Caco-2 (cell line): ENCODE data around the gene EXD3. TPM values are rescaled to one million over a fixed set of nuclear protein-coding genes. Genes with fewer than 3 reads are reported as not detected.
"Not testable (repeated sequence)": the region's sequence is repeated elsewhere in the genome, so short reads cannot be mapped to it uniquely, and the experiment has no call there.

Source experiments
- BruUV-seq: library from RNA; stranded (reverse); fragments of 400-500 nt; replicated peaks from 2 replicates; lab custom pipeline; 2021; lab: Mats Ljungman, UMichigan
- CTCF ChIA-PET: fragments of 300-600 bp; sonication (Branson Sonifier 250); formaldehyde crosslinking; loops from one replicate; lab custom pipeline; 2022; ENCODE audit warnings: antibody characterized with exemption; lab: Charles Lee
- POLR2A ChIA-PET: fragments of 300-600 bp; sonication (Branson Sonifier 250); formaldehyde crosslinking; loops from one replicate; lab custom pipeline; 2022; ENCODE audit warnings: antibody characterized with exemption; lab: Charles Lee
- DNase-seq, 2 experiments: peaks; one replicate each; pipeline versions ENCODE4 v3.0.0 to v3.0.0-alpha.2; 2020 to 2022
- H3K27me3 ChIP-seq: replicated peaks from 2 replicates; pipeline ENCODE4 v1.6.0; 2011; ENCODE audit warnings: low read length; ENCODE audit not compliant: control insufficient read depth, insufficient read depth
- H3K36me3 ChIP-seq: 2 replicates; pipeline ENCODE4 v1.5.1; 2011; ENCODE audit warnings: low read length; ENCODE audit not compliant: control insufficient read depth, insufficient read depth
- H3K4me1 ChIP-seq: fragments of 250-450 bp; sonication (Bioruptor Pico); 2 replicates; pipeline ENCODE4 v1.5.1; 2020; ENCODE audit warnings: mild to moderate bottlenecking
- H3K4me3 ChIP-seq: 2 replicates; pipeline ENCODE4 v1.5.1; 2011; ENCODE audit warnings: low read depth, mild to moderate bottlenecking, control low read depth, low read length
- H3K9me3 ChIP-seq: fragments of 250-450 bp; sonication (Bioruptor Pico); 2 replicates; pipeline ENCODE4 v1.5.1; 2020; ENCODE audit warnings: mild to moderate bottlenecking, moderate library complexity
- H3K27ac Mint-ChIP-seq: one replicate; pipeline ENCODE4 v1.8.0; 2022; ENCODE audit warnings: mixed read lengths; ENCODE audit not compliant: unreplicated experiment
- H3K27me3 Mint-ChIP-seq: one replicate; pipeline ENCODE4 v1.8.0; 2022; ENCODE audit warnings: mixed read lengths; ENCODE audit not compliant: insufficient read depth, unreplicated experiment
- H3K36me3 Mint-ChIP-seq: one replicate; pipeline ENCODE4 v1.8.0; 2022; ENCODE audit warnings: mild to moderate bottlenecking, mixed read lengths; ENCODE audit not compliant: insufficient read depth, unreplicated experiment
- H3K4me1 Mint-ChIP-seq: one replicate; pipeline ENCODE4 v1.8.0; 2022; ENCODE audit warnings: low read depth, mixed read lengths; ENCODE audit not compliant: unreplicated experiment
- H3K4me3 Mint-ChIP-seq: one replicate; pipeline ENCODE4 v1.8.0; 2022; ENCODE audit warnings: mild to moderate bottlenecking, moderate library complexity, mixed read lengths; ENCODE audit not compliant: unreplicated experiment
- H3K9me3 Mint-ChIP-seq: one replicate; pipeline ENCODE4 v1.8.0; 2022; ENCODE audit warnings: mixed read lengths; ENCODE audit not compliant: unreplicated experiment
- intact Hi-C: fragments of 100-400 bp; cut with micrococcal nuclease; formaldehyde crosslinking; loops from one replicate; pipeline ENCODE4 v1.10.0; 2022; ENCODE audit not compliant: unreplicated experiment
- total RNA-seq: library from RNA; stranded (reverse); gene quantifications from 2 replicates; pipeline ENCODE4 v1.2.3, GENCODE V29; 2022
- TF ChIP-seq, protein P1 (sequence below), 2 experiments: fragments of 200-600 bp in 1 of 2; IDR thresholded peaks; 1 replicate in 1 of 2; 2 replicates in 1 of 2; pipeline versions ENCODE4 v1.5.1 to v1.8.0; 2011 to 2022; ENCODE audit warnings: antibody characterized with exemption in 1 of 2, control low read depth in 1 of 2, inconsistent platforms in 1 of 2, low read depth in 1 of 2, low read length in 1 of 2, mild to moderate bottlenecking in 1 of 2, moderate library complexity in 1 of 2; ENCODE audit not compliant: insufficient read depth in 1 of 2, severe bottlenecking in 1 of 2, unreplicated experiment in 1 of 2

EXD3 gene
- total RNA-seq, 1 experiment from 2014 or later, result 10.9 TPM

DNA sequence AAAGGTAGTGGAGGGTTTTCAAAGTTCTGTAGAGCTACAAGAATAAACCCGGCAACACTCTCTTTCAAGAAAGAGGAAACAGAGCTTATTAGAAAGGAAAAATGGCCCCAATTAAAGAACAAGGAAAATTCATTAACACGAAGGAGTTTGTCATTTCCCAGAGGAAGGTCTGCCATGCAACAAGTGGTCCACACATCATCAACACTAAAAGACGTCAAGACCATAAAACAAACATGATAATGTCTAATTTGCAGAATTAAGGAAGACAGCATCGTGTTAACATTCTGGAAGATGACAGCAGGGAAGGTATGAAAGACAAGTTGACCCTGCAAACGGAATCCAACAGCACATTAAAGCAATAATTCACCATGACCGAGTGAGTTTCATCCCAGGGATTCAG, 92.3 kb downstream of the EXD3 start:
- Mint-ChIP-seq H3K9me3 (no peaks in the 10 kb centered on the region), H3K36me3 (no peaks in the 10 kb centered on the region), H3K27ac (no peak overlapping the region), H3K4me1 (no peaks in the 10 kb centered on the region), H3K4me3 (no peak overlapping the region), H3K27me3 (no peaks in the 10 kb centered on the region)
- H3K27me3 ChIP-seq, result no peaks in the 10 kb centered on the region
- TF ChIP-seq, protein P1, sequence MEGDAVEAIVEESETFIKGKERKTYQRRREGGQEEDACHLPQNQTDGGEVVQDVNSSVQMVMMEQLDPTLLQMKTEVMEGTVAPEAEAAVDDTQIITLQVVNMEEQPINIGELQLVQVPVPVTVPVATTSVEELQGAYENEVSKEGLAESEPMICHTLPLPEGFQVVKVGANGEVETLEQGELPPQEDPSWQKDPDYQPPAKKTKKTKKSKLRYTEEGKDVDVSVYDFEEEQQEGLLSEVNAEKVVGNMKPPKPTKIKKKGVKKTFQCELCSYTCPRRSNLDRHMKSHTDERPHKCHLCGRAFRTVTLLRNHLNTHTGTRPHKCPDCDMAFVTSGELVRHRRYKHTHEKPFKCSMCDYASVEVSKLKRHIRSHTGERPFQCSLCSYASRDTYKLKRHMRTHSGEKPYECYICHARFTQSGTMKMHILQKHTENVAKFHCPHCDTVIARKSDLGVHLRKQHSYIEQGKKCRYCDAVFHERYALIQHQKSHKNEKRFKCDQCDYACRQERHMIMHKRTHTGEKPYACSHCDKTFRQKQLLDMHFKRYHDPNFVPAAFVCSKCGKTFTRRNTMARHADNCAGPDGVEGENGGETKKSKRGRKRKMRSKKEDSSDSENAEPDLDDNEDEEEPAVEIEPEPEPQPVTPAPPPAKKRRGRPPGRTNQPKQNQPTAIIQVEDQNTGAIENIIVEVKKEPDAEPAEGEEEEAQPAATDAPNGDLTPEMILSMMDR (IDR thresholded peaks at IDR 0.05; ENCODE audit: insufficient read depth in 1 of 2, low read depth in 1 of 2, low read length in 1 of 2, severe bottlenecking in 1 of 2, unreplicated experiment in 1 of 2), result no peak
- no peaks in the 10 kb centered on the region for H3K36me3 ChIP-seq
- DNase-seq, result no peak
- H3K4me1 ChIP-seq, result no peaks in the 10 kb centered on the region
- no peaks in the 10 kb centered on the region for H3K9me3 ChIP-seq
- no TSS peak for BruUV-seq
- no peak overlapping the region for H3K4me3 ChIP-seq
- CTCF ChIA-PET, result interaction anchor here (0.6 kb wide), 1 partner anchor 35 kb away, joined by 4 read pairs; no protein-coding TSS in a partner anchor
- intact Hi-C loops, result no loop called here
- POLR2A ChIA-PET, result no interaction called here

DNA sequence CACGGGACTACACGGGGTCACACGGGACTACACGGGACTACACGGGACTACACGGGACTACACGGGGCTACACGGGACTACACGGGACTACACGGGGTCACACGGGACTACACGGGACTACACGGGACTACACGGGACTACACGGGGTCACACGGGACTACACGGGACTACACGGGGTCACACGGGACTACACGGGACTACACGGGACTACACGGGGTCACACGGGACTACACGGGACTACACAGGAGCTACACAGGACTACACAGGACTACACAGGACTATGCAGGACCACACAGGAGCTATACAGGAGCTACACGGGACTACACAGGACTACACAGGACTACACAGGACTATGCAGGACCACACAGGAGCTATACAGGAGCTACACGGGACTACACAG, 93.4 kb downstream of the EXD3 start:
- intact Hi-C loops, DNase-seq, H3K4me3 ChIP-seq, H3K36me3 ChIP-seq, CTCF ChIA-PET, H3K9me3 ChIP-seq, H3K4me3 Mint-ChIP-seq, H3K4me1 Mint-ChIP-seq, H3K4me1 ChIP-seq, BruUV-seq, H3K36me3 Mint-ChIP-seq, H3K9me3 Mint-ChIP-seq, H3K27me3 Mint-ChIP-seq, POLR2A ChIA-PET, H3K27me3 ChIP-seq, H3K27ac Mint-ChIP-seq: not testable (repeated sequence)

DNA sequence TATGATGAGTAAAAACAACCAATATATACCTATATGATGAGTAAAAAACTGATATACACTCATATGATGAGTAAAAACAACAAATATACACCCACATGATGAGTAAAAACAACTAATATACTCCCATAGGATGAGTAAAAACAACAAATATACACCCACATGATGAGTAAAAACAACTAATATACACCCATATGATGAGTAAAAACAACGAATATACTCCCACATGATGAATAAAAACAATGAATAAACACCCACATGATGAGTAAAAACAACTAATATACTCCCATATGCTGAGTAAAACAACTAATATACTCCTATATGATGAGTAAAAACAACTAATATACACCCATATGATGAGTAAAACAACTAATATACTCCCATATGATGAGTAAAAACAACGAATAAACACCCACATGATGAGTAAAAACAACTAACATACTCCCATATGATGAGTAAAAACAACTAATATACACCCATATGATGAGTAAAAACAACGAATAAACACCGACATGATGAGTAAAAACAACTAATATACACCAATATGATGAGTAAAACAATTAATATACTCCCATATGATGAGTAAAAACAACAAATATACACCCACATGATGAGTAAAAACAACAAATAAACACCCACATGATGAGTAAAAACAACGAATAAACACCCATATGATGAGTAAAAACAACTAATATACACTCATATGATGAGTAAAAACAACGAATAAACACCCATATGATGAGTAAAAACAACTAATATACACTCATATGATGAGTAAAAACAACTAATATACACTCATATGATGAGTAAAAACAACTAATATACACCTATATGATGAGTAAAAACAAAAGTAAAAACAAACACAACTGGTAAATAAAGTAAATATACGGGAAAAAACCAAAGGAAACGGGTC, 95.1 kb downstream of the EXD3 start:
- not testable (repeated sequence) for H3K4me3 Mint-ChIP-seq

DNA sequence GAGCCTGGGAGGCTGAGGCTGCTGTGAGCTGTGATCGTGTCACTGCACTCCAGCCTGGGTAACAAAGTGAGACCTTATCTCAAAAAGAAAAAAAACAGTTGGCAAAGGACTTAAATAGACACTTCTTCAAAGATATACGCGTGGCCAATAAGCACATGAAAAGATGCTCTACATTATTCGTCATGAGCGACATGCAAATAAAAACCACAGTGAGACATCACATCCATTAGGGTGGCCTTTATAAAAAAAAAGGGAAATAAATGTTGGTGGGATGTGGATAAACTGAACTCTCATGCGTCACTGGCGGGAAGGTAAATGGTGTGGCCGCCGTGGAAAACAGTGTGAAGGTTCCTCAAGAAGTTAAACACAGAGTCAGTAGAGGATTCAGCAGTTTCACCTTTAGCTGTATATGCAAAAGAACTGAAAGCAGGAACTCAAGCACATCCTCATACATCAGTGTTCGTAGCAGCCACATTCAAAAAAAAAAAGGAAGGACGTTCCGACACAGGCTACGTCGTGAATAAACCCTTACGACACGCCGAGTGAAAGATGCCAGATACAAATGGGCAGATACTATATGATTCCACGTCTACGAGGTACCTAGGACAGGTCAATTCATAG, 96.4 kb downstream of the EXD3 start:
- DNase-seq, result no peak
- TF ChIP-seq, protein P1 (IDR thresholded peaks at IDR 0.05; ENCODE audit: insufficient read depth in 1 of 2, low read depth in 1 of 2, low read length in 1 of 2, severe bottlenecking in 1 of 2, unreplicated experiment in 1 of 2), result no peak
- H3K4me3 Mint-ChIP-seq, result no peak overlapping the region
- Histone ChIP-seq H3K9me3 (no peaks in the 10 kb centered on the region), H3K4me1 (no peaks in the 10 kb centered on the region), H3K4me3 (no peak overlapping the region), H3K27me3 (no peaks in the 10 kb centered on the region), H3K36me3 (no peaks in the 10 kb centered on the region)
- H3K9me3 Mint-ChIP-seq, result no peaks in the 10 kb centered on the region
- CTCF ChIA-PET, result no interaction called here
- H3K36me3 Mint-ChIP-seq, result no peaks in the 10 kb centered on the region
- H3K4me1 Mint-ChIP-seq, result no peaks in the 10 kb centered on the region
- H3K27ac Mint-ChIP-seq, result no peak overlapping the region
- POLR2A ChIA-PET, result no interaction called here
- no TSS peak for BruUV-seq
- H3K27me3 Mint-ChIP-seq, result no peaks in the 10 kb centered on the region
- intact Hi-C loops, result no loop called here

More for the DNA sequence above, 95.1 kb downstream of the EXD3 start:
- CTCF ChIA-PET, result interaction anchor here (0.7 kb wide), 1 partner anchor 26 kb away, joined by 6 read pairs; no protein-coding TSS in a partner anchor
- H3K4me3 ChIP-seq, H3K27me3 Mint-ChIP-seq, H3K27ac Mint-ChIP-seq, H3K36me3 Mint-ChIP-seq, POLR2A ChIA-PET, H3K27me3 ChIP-seq, H3K9me3 ChIP-seq, DNase-seq, BruUV-seq, H3K4me1 Mint-ChIP-seq, H3K36me3 ChIP-seq, intact Hi-C loops, H3K9me3 Mint-ChIP-seq, H3K4me1 ChIP-seq: not testable (repeated sequence)
